Glutamatergic neuron (in vitro differentiated cells): ENCODE results near the gene RTN3. TPM values are rescaled to one million over a fixed set of nuclear protein-coding genes. Genes with fewer than 3 reads are reported as not detected.

Experiments used
- DNase-seq: peaks from one replicate; pipeline ENCODE4 v3.0.0; 2022
- H3K27ac Mint-ChIP-seq: one replicate; pipeline ENCODE4 v1.8.0; 2020; ENCODE audit warnings: mild to moderate bottlenecking, mixed read lengths, inconsistent platforms; ENCODE audit not compliant: unreplicated experiment
- H3K27me3 Mint-ChIP-seq: one replicate; pipeline ENCODE4 v1.8.0; 2020; ENCODE audit warnings: mild to moderate bottlenecking, moderate library complexity, mixed read lengths, inconsistent platforms; ENCODE audit not compliant: unreplicated experiment
- H3K36me3 Mint-ChIP-seq: one replicate; pipeline ENCODE4 v1.8.0; 2020; ENCODE audit warnings: mild to moderate bottlenecking, mixed read lengths, inconsistent platforms; ENCODE audit not compliant: unreplicated experiment
- H3K4me1 Mint-ChIP-seq: one replicate; pipeline ENCODE4 v1.8.0; 2020; ENCODE audit warnings: mild to moderate bottlenecking, low read depth, mixed read lengths, inconsistent platforms; ENCODE audit not compliant: unreplicated experiment
- H3K4me3 Mint-ChIP-seq: one replicate; pipeline ENCODE4 v1.8.0; 2020; ENCODE audit warnings: mild to moderate bottlenecking, mixed read lengths, inconsistent platforms; ENCODE audit not compliant: unreplicated experiment
- H3K9me3 Mint-ChIP-seq: one replicate; pipeline ENCODE4 v1.8.0; 2020; ENCODE audit warnings: mild to moderate bottlenecking, moderate library complexity, mixed read lengths, inconsistent platforms; ENCODE audit not compliant: unreplicated experiment
- CTCF ChIP-seq: fragments of 200-600 bp; sonication (generic); IDR thresholded peaks from one replicate; pipeline ENCODE4 v1.5.0; 2021; ENCODE audit not compliant: partially characterized antibody, unreplicated experiment
- total RNA-seq: library from RNA; stranded (reverse); fragmentation: NEBNext Ultra II Directional; extraction: Animal tissue kit (Norgen Biotek cat#: 25700); gene quantifications from one replicate; pipeline ENCODE4 v1.2.1, GENCODE V29; 2021; ENCODE audit not compliant: unreplicated experiment

RTN3 gene
- total RNA-seq, 1 donor from 2014 or later, result 338 TPM

DNA sequence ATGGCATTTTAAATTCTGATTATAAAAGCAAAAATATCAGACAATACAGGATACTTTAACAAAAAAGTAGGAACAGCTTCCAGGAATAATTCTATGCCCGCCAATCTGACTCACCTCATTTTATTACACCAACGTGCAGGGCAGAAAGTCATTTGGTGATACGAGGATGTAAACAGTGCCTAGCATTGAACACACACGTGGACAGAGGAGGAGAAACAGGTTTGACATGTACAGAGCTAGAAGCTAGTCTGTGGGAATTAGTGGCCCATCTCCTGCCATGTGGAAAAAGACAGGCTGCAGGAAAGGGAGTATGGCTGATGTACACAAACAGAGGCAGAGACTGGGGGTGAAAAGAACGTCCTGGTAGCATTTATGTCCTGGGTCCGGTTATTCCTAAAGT is 123.0 kb downstream of the RTN3 start:
- no peak for TF ChIP-seq CTCF
- no peaks in the 10 kb centered on the region for H3K4me1 Mint-ChIP-seq
- no peaks in the 10 kb centered on the region for H3K27me3 Mint-ChIP-seq

GRCh38 chr11:63805844-63806415 is 124.6 kb downstream of the RTN3 start:
- DNase-seq, result no peak
- no peak for TF ChIP-seq CTCF
- H3K27me3 Mint-ChIP-seq, result no peaks in the 10 kb centered on the region
- no peaks in the 10 kb centered on the region for H3K36me3 Mint-ChIP-seq
- no peaks in the 10 kb centered on the region for H3K4me1 Mint-ChIP-seq
- no peak overlapping the region for H3K27ac Mint-ChIP-seq
- H3K9me3 Mint-ChIP-seq, result peaks cover 2% of the 10 kb centered on the region
- no peak overlapping the region for H3K4me3 Mint-ChIP-seq

More for the DNA sequence above, 123.0 kb downstream of the RTN3 start:
- Mint-ChIP-seq H3K36me3 (no peaks in the 10 kb centered on the region), H3K4me3 (no peak overlapping the region), H3K9me3 (peaks cover 2% of the 10 kb centered on the region), H3K27ac (no peak overlapping the region)
- DNase-seq, result no peak

Other genes with a start within 250 kb of the RTN3 start
- 11.2 TPM for gene PLAAT5, start 190.3 kb upstream of the RTN3 start, total RNA-seq
- gene LGALS12, start 175.4 kb upstream of the RTN3 start, total RNA-seq, result not detected
- not detected for gene PLAAT4, start 144.7 kb upstream of the RTN3 start, total RNA-seq
- gene PLAAT2, start 118.1 kb upstream of the RTN3 start, total RNA-seq, result not detected
- 43.6 TPM for gene PLAAT3, start 67.1 kb upstream of the RTN3 start, total RNA-seq
- gene ATL3, start 10.1 kb upstream of the RTN3 start, total RNA-seq, result 9.4 TPM
- gene ZFTA, start 87.3 kb downstream of the RTN3 start, total RNA-seq, result 216 TPM
- 83.7 TPM for gene SPINDOC, start 132.0 kb downstream of the RTN3 start, total RNA-seq
- gene MARK2, start 157.6 kb downstream of the RTN3 start, total RNA-seq, result 76.8 TPM
- 286 TPM for gene RCOR2, start 235.7 kb downstream of the RTN3 start, total RNA-seq